Memory B cell (primary cell): ENCODE results near the gene PRKCZ.
A peak's percentile ranks its signal among the peaks of the same experiment; 100 is the strongest.

Experiments used
- ATAC-seq: fragments of 150-1000 bp; cut with Tn5 transposase; 2 replicates; pipeline ENCODE4 v1.10.0; 2021; ENCODE audit warnings: low read depth, mild to moderate bottlenecking, moderate library complexity
- DNase-seq, 2 donors: peaks; one replicate each; pipeline ENCODE4 v3.0.0; 2022; ENCODE audit warnings: low spot score in 2 of 2
- H3K27ac Mint-ChIP-seq: one replicate; pipeline ENCODE4 v1.8.0; 2022; ENCODE audit warnings: mild to moderate bottlenecking, moderate library complexity, mixed read lengths
- H3K27me3 Mint-ChIP-seq: one replicate; pipeline ENCODE4 v1.8.0; 2022; ENCODE audit warnings: mixed read lengths
- H3K36me3 Mint-ChIP-seq: one replicate; pipeline ENCODE4 v1.8.0; 2022; ENCODE audit warnings: mild to moderate bottlenecking, mixed read lengths
- H3K4me1 Mint-ChIP-seq: one replicate; pipeline ENCODE4 v1.8.0; 2022; ENCODE audit warnings: mixed read lengths
- H3K4me3 Mint-ChIP-seq: one replicate; pipeline ENCODE4 v1.8.0; 2022; ENCODE audit warnings: mild to moderate bottlenecking, moderate library complexity, mixed read lengths
- H3K9me3 Mint-ChIP-seq: one replicate; pipeline ENCODE4 v1.8.0; 2022; ENCODE audit warnings: mixed read lengths

PRKCZ gene

GRCh38 chr1:2184531-2184930 is 134.3 kb downstream of the PRKCZ start:
- Mint-ChIP-seq H3K4me1 (no peaks in the 10 kb centered on the region), H3K27me3 (no peaks in the 10 kb centered on the region), H3K36me3 (peaks cover 8% of the 10 kb centered on the region), H3K9me3 (no peaks in the 10 kb centered on the region), H3K27ac (no peak overlapping the region), H3K4me3 (no peak overlapping the region)
- ATAC-seq (no peak), DNase-seq (no peak)

- DNase-seq = no peak
- no peaks in the 10 kb centered on the region for H3K9me3 Mint-ChIP-seq
- H3K36me3 Mint-ChIP-seq = peaks cover 8% of the 10 kb centered on the region
- no peak overlapping the region for H3K27ac Mint-ChIP-seq
- H3K4me3 Mint-ChIP-seq = no peak overlapping the region
- ATAC-seq = no peak
- no peaks in the 10 kb centered on the region for H3K4me1 Mint-ChIP-seq
- H3K27me3 Mint-ChIP-seq = no peaks in the 10 kb centered on the region
Observed at GRCh38 chr1:2184934-2185333, 134.7 kb downstream of the PRKCZ start.

- H3K4me3 Mint-ChIP-seq = no peak overlapping the region
- ATAC-seq (no peak), DNase-seq (no peak)
- H3K4me1 Mint-ChIP-seq = no peaks in the 10 kb centered on the region
- H3K9me3 Mint-ChIP-seq = no peaks in the 10 kb centered on the region
- H3K27me3 Mint-ChIP-seq = no peaks in the 10 kb centered on the region
- H3K36me3 Mint-ChIP-seq = peaks cover 8% of the 10 kb centered on the region
- H3K27ac Mint-ChIP-seq = no peak overlapping the region
Observed at GRCh38 chr1:2185880-2186855, 136.0 kb downstream of the PRKCZ start.

- no peak for ATAC-seq
- no peak overlapping the region for H3K27ac Mint-ChIP-seq
Observed at GRCh38 chr1:2186901-2187300, 136.7 kb downstream of the PRKCZ start.

GRCh38 chr1:2187619-2188018 is 137.4 kb downstream of the PRKCZ start:
- ATAC-seq = no peak

More at GRCh38 chr1:2186901-2187300, 136.7 kb downstream of the PRKCZ start:
- peaks cover 8% of the 10 kb centered on the region for H3K36me3 Mint-ChIP-seq
- no peaks in the 10 kb centered on the region for H3K9me3 Mint-ChIP-seq
- DNase-seq = no peak
- no peaks in the 10 kb centered on the region for H3K27me3 Mint-ChIP-seq
- H3K4me3 Mint-ChIP-seq = no peak overlapping the region
- H3K4me1 Mint-ChIP-seq = peaks cover 2% of the 10 kb centered on the region

GRCh38 chr1:2188336-2188735 is 138.1 kb downstream of the PRKCZ start:
- no peaks in the 10 kb centered on the region for H3K27me3 Mint-ChIP-seq
- DNase-seq (no peak), ATAC-seq (no peak)
- H3K4me3 Mint-ChIP-seq = no peak overlapping the region
- no peaks in the 10 kb centered on the region for H3K9me3 Mint-ChIP-seq
- H3K4me1 Mint-ChIP-seq = peaks cover 7% of the 10 kb centered on the region
- H3K27ac Mint-ChIP-seq = no peak overlapping the region
- peaks cover 3% of the 10 kb centered on the region for H3K36me3 Mint-ChIP-seq

More at GRCh38 chr1:2187619-2188018, 137.4 kb downstream of the PRKCZ start:
- H3K27me3 Mint-ChIP-seq = no peaks in the 10 kb centered on the region
- no peak overlapping the region for H3K27ac Mint-ChIP-seq
- no peak overlapping the region for H3K4me3 Mint-ChIP-seq
- no peaks in the 10 kb centered on the region for H3K9me3 Mint-ChIP-seq
- H3K4me1 Mint-ChIP-seq = peaks cover 4% of the 10 kb centered on the region
- no peak for DNase-seq
- H3K36me3 Mint-ChIP-seq = peaks cover 7% of the 10 kb centered on the region

GRCh38 chr1:2189459-2190425 is 139.5 kb downstream of the PRKCZ start:
- H3K27me3 Mint-ChIP-seq = no peaks in the 10 kb centered on the region
- no peaks in the 10 kb centered on the region for H3K9me3 Mint-ChIP-seq
- H3K4me3 Mint-ChIP-seq = peak overlapping the region; percentile 76
- peaks cover 2% of the 10 kb centered on the region for H3K36me3 Mint-ChIP-seq
- ATAC-seq (peak; percentile 92), DNase-seq (peak; percentile 81 to 87)
- H3K27ac Mint-ChIP-seq = peak overlapping the region; percentile 63
- H3K4me1 Mint-ChIP-seq = peaks cover 11% of the 10 kb centered on the region

- H3K9me3 Mint-ChIP-seq = no peaks in the 10 kb centered on the region
Observed at GRCh38 chr1:2190491-2190976, 140.3 kb downstream of the PRKCZ start.

GRCh38 chr1:2192031-2192995 is 142.1 kb downstream of the PRKCZ start:
- H3K27me3 Mint-ChIP-seq = no peaks in the 10 kb centered on the region
- H3K4me1 Mint-ChIP-seq = peaks cover 11% of the 10 kb centered on the region
- no peaks in the 10 kb centered on the region for H3K9me3 Mint-ChIP-seq
- no peak for DNase-seq
- H3K36me3 Mint-ChIP-seq = no peaks in the 10 kb centered on the region
- ATAC-seq = no peak
- no peak overlapping the region for H3K27ac Mint-ChIP-seq
- no peak overlapping the region for H3K4me3 Mint-ChIP-seq

More at GRCh38 chr1:2190491-2190976, 140.3 kb downstream of the PRKCZ start:
- ATAC-seq = no peak
- H3K27me3 Mint-ChIP-seq = no peaks in the 10 kb centered on the region
- H3K4me1 Mint-ChIP-seq = peaks cover 11% of the 10 kb centered on the region
- H3K36me3 Mint-ChIP-seq = no peaks in the 10 kb centered on the region
- DNase-seq = no peak
- peak overlapping the region; percentile 37 for H3K4me3 Mint-ChIP-seq
- no peak overlapping the region for H3K27ac Mint-ChIP-seq

- Mint-ChIP-seq H3K4me3 (peak overlapping the region; percentile 85), H3K36me3 (no peaks in the 10 kb centered on the region), H3K27me3 (no peaks in the 10 kb centered on the region), H3K4me1 (peaks cover 13% of the 10 kb centered on the region), H3K27ac (peak overlapping the region; percentile 84), H3K9me3 (no peaks in the 10 kb centered on the region)
- no peak for ATAC-seq
- DNase-seq = no peak
Observed at GRCh38 chr1:2193514-2194281, 143.5 kb downstream of the PRKCZ start.

- no peak for DNase-seq
- H3K4me1 Mint-ChIP-seq = peaks cover 20% of the 10 kb centered on the region
- H3K4me3 Mint-ChIP-seq = peak within 1 kb of the TSS; percentile 86
- H3K27me3 Mint-ChIP-seq = no peaks in the 10 kb centered on the region
- H3K36me3 Mint-ChIP-seq = no peaks in the 10 kb centered on the region
- ATAC-seq = peak; percentile 70
- peak within 1 kb of the TSS; percentile 87 for H3K27ac Mint-ChIP-seq
- H3K9me3 Mint-ChIP-seq = no peaks in the 10 kb centered on the region
Observed at GRCh38 chr1:2194319-2194897, 144.2 kb downstream of the PRKCZ start, which contains the start of gene FAAP20. FAAP20 (minus strand) TSS chr1:2194772; CDS start chr1:2194749, 23 bp downstream.
